Stimulated activated CD8-positive, alpha-beta memory T cell treated with anti-CD3 and anti-CD28 coated beads, Interleukin-2, amount 100 ng/mL, for 1 hour (primary cell): Measurements from ENCODE around the gene GPN1.
"Not testable (repeated sequence)": the region's sequence is repeated elsewhere in the genome, so short reads cannot be mapped to it uniquely, and the experiment has no call there.

Experiments used
- DNase-seq, 2 donors: peaks; one replicate each; pipeline ENCODE4 v3.0.0-alpha.2; 2020; ENCODE audit warnings: low read depth in 2 of 2

GPN1 gene

DNA sequence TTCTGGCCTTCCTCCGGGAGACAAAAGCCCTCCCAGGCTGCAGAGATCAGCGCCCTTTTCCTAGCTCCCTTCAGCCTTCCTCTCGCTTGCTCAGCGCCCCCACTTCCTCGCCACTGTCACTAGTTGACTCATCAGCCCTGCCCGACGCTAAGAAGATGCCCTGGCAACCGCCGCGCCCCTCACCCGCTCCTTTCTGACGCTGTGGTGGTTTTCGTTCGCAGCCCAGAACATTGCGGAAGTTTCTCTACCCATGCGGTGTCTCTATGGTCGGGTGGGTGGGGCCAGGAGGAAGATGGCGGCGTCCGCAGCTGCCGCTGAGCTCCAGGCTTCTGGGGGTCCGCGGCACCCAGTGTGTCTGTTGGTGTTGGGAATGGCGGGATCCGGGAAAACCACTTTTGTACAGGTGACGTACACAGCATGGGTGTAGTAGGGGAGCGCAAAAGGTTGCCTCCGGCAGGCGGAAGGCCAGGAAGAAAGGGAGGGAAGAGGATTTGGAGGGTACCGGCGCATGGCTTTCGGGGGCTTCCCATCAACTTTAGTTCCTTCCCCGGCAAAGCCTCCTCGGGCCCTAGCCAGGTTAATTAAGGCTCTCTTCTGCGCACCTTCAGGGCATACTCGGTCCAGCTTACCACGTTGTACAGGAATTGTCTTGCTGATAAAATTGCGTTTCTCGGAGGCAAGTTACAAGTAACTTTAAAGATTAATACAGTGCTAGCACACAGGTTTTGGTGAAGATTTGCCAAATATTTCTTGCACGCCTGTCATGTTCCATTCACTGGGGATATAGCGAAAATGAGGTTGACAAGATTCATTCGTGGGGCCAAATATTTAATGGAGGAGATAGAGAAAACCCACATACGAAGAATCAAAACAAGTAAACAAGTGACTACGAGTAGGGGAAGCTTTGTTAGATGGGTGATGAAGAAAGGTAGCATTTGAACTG, at the start of gene GPN1, which contains the start of gene CCDC121:
Gene GPN1, plus strand, starts transcription at position 284 of the 943 bp plus-strand sequence. Its CDS starts 9 bp downstream, at position 293.
Gene CCDC121, minus strand, starts transcription at position 246 of the 943 bp plus-strand sequence. CDS start 1,213 bp downstream, outside the sequence.
- peak; percentile 90 to 91 for DNase-seq

DNA sequence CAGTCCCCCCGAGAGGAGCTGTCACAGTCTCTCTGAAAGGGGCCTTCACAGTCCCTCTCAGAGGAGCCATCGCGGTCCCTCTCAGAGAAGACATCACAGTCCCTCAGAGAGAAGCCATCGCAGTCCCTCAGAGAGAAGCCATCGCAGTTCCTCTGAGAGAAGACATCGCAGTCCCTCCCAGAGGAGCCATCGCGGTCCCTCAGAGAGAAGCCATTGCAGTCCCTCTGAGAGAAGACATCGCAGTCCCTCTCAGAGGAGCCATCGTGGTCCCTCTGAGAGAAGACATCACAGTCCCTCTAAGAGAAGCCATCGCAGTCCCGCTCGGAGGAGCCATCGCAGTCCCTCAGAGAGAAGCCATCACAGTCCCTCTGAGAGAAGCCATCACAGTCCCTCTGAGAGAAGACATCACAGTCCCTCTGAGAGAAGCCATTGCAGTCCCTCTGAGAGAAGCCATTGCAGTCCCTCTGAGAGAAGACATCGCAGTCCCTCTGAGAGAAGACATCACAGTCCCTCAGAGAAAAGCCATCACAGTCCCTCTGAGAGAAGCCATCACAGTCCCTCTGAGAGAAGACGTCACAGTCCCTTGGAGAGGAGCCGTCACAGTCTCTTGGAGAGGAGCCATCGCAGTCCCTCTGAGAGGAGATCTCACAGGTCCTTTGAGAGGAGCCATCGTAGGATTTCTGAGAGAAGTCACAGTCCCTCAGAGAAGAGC, 47.3 kb upstream of the GPN1 start:
- no peak for DNase-seq

DNA sequence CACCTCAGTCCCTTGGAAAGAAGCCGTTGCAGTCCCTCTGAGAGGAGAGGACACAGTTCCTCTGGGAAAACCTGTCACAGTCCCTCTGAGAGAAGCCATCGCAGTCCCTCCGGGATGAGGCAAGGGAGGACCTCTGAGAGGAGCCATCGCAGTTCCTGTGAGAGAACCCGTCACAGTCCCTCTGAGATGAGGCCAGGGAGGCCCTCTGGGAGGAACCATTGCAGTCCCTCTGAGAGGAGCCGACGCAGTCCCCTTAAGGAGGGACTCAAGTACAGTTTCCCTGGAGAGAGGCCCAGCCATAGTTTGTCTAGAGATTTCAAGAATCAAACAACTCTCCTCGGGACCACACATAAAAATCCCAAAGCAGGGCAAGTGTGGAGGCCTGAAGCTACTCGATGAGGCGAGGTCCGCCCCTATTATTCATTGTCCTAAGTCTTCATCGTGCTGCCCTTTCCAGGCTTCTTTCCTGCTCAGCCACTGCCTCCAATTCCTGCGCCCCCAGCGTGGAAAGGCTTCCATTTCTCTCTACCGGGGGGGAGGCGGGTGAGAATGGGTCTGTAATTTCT, 46.6 kb upstream of the GPN1 start:
- DNase-seq: no peak

DNA sequence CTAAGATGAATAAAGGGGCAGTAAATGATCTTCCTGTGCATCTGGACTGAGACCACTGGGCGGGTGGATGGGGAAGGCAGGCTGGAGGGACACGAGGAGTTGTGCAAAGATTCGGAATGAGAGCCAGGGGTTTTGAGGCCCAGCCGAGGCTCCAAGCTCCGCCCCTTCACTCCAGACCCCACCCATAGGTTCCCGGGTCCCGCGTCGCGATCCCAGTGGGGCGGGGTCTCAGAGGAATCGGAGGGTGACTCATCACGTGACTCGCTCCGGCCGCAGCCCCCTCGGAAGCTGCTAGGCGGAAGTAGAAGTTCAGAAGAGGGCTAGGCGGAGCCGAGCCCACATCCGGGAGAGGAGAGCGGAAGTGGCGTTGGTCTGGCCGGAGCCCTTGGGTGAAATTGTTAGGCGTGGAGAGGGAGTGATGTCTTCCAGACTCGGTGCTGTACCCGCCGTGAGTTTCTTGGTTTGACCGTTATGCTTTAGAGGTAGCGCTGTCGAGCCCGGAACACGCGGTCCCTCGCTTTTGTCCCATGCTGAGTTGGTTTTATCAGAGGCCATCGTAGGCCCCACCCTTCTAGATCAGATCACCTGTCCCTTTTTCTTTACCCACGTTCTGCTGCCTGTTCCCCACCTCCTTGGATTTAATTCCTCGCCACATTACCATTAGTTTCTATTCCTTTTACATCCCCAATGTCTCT, 46.0 kb upstream of the GPN1 start, which contains the start of gene ZNF512:
Gene ZNF512, plus strand, starts transcription at position 348 of the 695 bp plus-strand sequence. Its CDS starts 71 bp downstream, at position 419.
- peak; percentile 50 to 59 for DNase-seq

- no peak for DNase-seq
Observed at GRCh38 chr2:27583390-27583915, 45.4 kb upstream of the GPN1 start.

GRCh38 chr2:27584597-27584996, 44.3 kb upstream of the GPN1 start:
- no peak for DNase-seq

DNA sequence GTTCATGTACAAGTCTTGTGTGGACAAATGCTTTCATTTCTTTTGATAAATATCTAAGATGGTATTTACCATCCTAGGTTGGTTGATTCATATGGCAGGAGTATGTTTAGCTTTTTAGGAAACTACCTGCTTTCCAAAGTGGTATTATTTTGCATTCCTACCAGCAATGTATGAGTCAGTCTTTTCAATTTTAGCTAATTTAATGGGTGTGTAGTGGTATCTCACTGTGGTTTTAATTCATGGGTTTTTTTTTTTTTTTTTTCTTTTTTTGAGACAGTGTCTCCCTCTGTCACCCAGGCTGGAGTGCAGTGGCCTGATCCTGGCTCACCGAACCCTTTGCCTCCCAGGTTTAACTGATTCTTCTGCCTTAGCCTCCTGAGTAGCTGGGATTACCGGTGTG, 41.8 kb upstream of the GPN1 start:
- DNase-seq: no peak

DNA sequence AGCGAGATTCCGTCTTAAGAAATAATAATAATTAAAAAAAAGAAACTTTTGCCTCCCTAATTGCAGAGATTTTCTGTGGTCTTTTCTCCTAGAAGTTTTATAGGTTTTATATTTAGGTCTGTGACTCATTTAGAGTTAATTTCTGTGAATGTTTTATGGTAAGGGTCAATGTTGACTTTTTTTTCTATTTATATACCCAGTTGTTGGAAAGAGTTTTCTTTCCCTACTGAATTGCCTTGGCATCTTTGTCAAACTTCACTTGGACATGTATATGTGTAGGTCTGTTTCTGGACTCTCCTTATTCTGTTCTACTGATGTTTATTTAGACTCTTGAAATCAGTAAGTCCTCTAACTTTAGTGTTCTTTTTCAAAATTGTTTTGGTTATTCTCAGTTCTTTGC, 40.5 kb upstream of the GPN1 start:
- DNase-seq: no peak

- no peak for DNase-seq
Observed at GRCh38 chr2:27591745-27592144, 37.1 kb upstream of the GPN1 start.

- DNase-seq: no peak
Observed at GRCh38 chr2:27593240-27593639, 35.6 kb upstream of the GPN1 start.

DNA sequence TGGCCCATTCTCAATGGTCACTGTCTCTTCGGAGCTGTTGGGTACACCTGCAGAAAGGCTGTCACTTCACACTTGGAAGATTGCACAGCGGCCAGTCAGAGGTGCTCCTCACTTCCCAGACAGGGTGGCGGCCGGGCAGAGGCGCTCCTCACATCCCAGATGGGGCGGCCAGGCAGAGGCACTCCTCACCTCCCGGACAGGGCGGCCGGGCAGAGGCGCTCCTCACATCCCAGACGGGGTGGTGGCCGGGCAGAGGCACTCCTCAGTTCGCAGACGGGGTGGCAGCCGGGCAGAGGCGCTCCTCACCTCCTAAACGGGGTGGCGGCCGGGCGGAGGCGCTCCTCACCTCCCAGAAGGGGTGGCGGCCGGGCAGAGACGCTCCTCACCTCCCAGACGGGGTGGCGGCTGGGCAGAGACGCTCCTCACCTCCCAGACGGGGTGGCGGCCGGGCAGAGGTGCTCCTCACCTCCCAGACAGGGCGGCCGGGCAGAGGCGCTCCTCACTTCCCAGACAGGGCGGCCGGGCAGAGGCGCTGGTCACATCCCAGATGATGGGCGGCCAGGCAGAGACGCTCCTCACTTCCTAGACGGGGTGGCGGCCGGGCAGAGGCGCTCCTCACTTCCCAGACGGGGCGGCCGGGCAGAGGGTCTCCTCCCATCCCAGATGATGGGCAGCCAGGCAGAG, 34.7 kb upstream of the GPN1 start:
- DNase-seq: not testable (repeated sequence)

- DNase-seq: not testable (repeated sequence)
Observed at GRCh38 chr2:27595412-27595811, 33.4 kb upstream of the GPN1 start.

- DNase-seq: no peak
Observed at GRCh38 chr2:27596627-27597026, 32.2 kb upstream of the GPN1 start.

DNA sequence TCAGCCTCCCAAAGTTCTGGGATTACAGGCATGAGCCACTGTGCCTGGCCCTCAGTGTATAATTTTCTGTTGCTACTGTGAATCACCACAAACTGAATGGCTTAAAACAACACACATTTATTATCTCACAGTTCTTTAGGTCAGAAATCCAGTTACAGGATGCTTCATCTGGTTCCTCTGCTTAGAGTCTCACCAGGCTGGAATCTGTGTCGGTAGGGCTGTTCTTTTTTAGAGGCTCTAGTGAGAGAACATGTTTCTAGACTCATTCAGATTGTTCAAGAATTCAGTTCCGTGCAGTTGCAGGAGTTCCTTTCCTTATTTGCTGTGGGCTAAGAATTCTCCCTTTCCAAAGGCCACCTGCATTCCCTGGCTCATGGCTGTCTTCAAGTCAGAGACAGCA, 22.2 kb upstream of the GPN1 start:
- no peak for DNase-seq

- no peak for DNase-seq
Observed at GRCh38 chr2:27613985-27614384, 14.9 kb upstream of the GPN1 start.

DNA sequence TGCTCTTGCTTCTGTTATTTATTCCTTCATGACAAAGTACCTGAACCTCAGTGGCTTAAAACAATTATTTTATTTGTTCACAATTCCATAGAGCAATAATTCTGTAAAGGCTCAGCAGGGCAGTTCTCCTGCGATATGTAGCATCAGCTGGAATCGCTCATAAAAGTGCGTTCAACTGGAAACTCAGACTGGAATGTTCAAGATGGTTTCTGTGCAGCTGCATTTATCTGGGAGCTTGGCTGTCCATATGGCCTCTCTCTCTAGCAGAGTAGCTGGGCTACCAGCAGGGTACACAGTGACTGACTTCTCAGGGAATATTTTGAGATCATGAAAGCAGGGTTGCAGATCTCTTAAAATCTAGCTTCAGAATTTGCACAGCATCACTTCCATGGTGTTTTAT, 13.5 kb upstream of the GPN1 start:
- DNase-seq: no peak

GRCh38 chr2:27621524-27621923, 7.3 kb upstream of the GPN1 start:
- no peak for DNase-seq

GRCh38 chr2:27622921-27623384, 5.9 kb upstream of the GPN1 start:
- DNase-seq: no peak

DNA sequence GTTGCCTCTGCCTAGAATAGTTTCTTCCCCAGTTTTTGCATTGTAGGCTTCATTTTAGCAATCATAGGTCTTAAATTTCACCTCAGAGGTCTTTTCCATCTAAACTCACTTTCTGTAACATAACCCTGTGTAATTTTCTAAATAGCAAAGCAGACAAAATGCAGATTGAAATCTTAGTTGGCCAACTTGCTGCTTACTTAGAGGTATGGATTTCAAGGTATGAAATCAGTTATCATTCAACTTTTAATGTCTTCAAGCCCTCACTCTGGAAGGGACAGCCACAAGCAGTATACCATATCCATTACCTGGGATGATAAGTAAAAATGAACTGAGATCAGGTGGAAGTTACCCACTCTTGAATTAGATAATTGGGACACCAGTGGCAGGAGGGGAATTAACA, 3.9 kb upstream of the GPN1 start:
- no peak for DNase-seq

GRCh38 chr2:27626323-27626722, 2.5 kb upstream of the GPN1 start:
- not testable (repeated sequence) for DNase-seq

DNA sequence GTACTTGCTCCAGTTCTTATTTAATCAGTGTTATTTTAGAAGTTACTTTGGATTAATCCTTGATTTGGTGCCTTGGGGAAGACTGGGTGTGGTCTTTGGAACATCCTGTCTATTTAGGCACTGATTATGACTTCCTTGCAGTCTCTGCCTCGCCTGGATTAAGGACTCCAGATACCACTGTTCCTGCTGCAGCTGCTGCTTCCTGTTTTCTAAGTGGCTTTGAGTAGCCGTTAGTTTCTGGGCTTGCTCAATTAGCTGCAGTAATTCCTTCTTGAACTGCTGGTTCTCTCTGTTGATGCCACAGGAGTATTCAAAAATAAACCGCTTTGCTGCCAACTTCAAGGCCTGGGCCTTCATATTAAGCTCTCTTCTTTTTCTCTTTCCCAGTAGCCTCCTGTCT, 1.9 kb upstream of the GPN1 start:
- not testable (repeated sequence) for DNase-seq
